ENCODE measurements around the gene SARDH.

SARDH gene

GRCh38 chr9:133618726-133619125 lies 119.4 kb downstream of the SARDH start:
- no peak for DNase-seq

- DNase-seq = no peak
These were observed 121.3 kb downstream of the SARDH start for GRCh38 chr9:133616643-133617405.

GRCh38 chr9:133615606-133616188 lies 122.5 kb downstream of the SARDH start:
- no peak for DNase-seq

- no peak for DNase-seq
These were observed 123.0 kb downstream of the SARDH start for GRCh38 chr9:133615186-133615585.

GRCh38 chr9:133614678-133615077 lies 123.5 kb downstream of the SARDH start:
- no peak for DNase-seq

GRCh38 chr9:133614056-133614455 lies 124.1 kb downstream of the SARDH start:
- DNase-seq = no peak

Data from cortex of kidney (tissue), 1 donor.